ENCODE results near the gene PXN.

- TF ChIP-seq, protein P1, sequence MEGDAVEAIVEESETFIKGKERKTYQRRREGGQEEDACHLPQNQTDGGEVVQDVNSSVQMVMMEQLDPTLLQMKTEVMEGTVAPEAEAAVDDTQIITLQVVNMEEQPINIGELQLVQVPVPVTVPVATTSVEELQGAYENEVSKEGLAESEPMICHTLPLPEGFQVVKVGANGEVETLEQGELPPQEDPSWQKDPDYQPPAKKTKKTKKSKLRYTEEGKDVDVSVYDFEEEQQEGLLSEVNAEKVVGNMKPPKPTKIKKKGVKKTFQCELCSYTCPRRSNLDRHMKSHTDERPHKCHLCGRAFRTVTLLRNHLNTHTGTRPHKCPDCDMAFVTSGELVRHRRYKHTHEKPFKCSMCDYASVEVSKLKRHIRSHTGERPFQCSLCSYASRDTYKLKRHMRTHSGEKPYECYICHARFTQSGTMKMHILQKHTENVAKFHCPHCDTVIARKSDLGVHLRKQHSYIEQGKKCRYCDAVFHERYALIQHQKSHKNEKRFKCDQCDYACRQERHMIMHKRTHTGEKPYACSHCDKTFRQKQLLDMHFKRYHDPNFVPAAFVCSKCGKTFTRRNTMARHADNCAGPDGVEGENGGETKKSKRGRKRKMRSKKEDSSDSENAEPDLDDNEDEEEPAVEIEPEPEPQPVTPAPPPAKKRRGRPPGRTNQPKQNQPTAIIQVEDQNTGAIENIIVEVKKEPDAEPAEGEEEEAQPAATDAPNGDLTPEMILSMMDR (IDR thresholded peaks at IDR 0.05), result no peak
- TF ChIP-seq POLR2A (IDR thresholded peaks at IDR 0.05) (no peak), POLR2AphosphoS5 (IDR thresholded peaks at IDR 0.05) (no peak), EP300 (IDR thresholded peaks at IDR 0.05) (no peak)
Observed at GRCh38 chr12:120199025-120199424, 66.5 kb downstream of the PXN start.

Measured in stomach (tissue), 4 donors.